NT2/D1 (cell line): ENCODE measurements around the gene CDH4.

ENCODE experiments used
- SUZ12 ChIP-seq: IDR thresholded peaks from 2 replicates; pipeline ENCODE4 v1.6.1; 2011; ENCODE audit not compliant: insufficient read length, insufficient read depth; ENCODE audit errors: extremely low read depth
- YY1 ChIP-seq: IDR thresholded peaks from 2 replicates; pipeline ENCODE4 v1.6.1; 2011; ENCODE audit not compliant: insufficient read length, insufficient read depth
- ZNF274 ChIP-seq: IDR thresholded peaks from 2 replicates; pipeline ENCODE4 v1.6.1; 2011; ENCODE audit warnings: mild to moderate bottlenecking, low read depth, low read length

DNA sequence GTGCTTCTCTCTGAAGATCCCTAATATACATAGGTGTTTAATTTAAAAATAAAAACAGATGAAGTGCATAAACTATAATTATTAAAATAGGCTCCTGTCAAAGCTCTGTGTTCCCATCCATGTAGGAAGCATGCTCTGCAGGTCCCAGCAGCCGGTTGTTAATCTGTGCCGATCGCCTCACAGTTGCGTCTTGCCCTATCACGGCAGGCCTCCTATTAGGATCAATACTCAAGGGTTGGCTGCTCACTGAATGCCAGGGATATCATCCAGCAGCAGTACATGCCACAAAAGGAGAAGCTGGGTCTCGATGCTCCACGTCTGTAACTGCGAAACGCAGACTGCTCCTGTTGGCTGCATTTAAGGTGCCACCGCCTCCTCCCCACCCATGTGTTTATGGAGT is 369.8 kb downstream of the CDH4 start:
- TF ChIP-seq ZNF274, result no peak
- no peak for TF ChIP-seq SUZ12
- TF ChIP-seq YY1, result no peak
